Fibroblast of gingiva (primary cell): Measurements from ENCODE around the gene TFDP2.
"Not testable (repeated sequence)": the region's sequence is repeated elsewhere in the genome, so short reads cannot be mapped to it uniquely, and the experiment has no call there.

Experiments used
- DNase-seq: peaks from one replicate; pipeline ENCODE4 v3.0.0-alpha.2; 2011; ENCODE audit warnings: low read depth

The TFDP2 gene

GRCh38 chr3:142148792-142149672, at the start of gene TFDP2:
Gene TFDP2, minus strand, starts transcription at chr3:142149544. Its CDS starts 47,795 bp downstream, at chr3:142101749.
- DNase-seq = peak; percentile 89

- no peak for DNase-seq
Measured at GRCh38 chr3:142188846-142189245, 39.5 kb upstream of the TFDP2 start.

- peak; percentile 34 for DNase-seq
Measured at GRCh38 chr3:142180761-142181362, 31.5 kb upstream of the TFDP2 start.

GRCh38 chr3:142175478-142175877, 26.1 kb upstream of the TFDP2 start:
- no peak for DNase-seq

GRCh38 chr3:142174559-142174958, 25.2 kb upstream of the TFDP2 start:
- no peak for DNase-seq

GRCh38 chr3:142168514-142168913, 19.2 kb upstream of the TFDP2 start:
- DNase-seq = no peak

GRCh38 chr3:142165194-142165593, 15.8 kb upstream of the TFDP2 start:
- no peak for DNase-seq

- no peak for DNase-seq
Measured at GRCh38 chr3:142159083-142159740, 9.9 kb upstream of the TFDP2 start.

GRCh38 chr3:142154186-142154585, 4.8 kb upstream of the TFDP2 start:
- DNase-seq = no peak

GRCh38 chr3:142152384-142152783, 3.0 kb upstream of the TFDP2 start:
- DNase-seq = no peak

- DNase-seq = no peak
Measured at GRCh38 chr3:142151828-142152227, 2.5 kb upstream of the TFDP2 start.

GRCh38 chr3:142151240-142151639, 1.9 kb upstream of the TFDP2 start:
- DNase-seq = no peak

GRCh38 chr3:142150271-142150670, 927 bp upstream of the TFDP2 start:
- no peak for DNase-seq

GRCh38 chr3:142149673-142149992, 289 bp upstream of the TFDP2 start:
- no peak for DNase-seq

GRCh38 chr3:142148044-142148791, 1.1 kb downstream of the TFDP2 start:
- DNase-seq = no peak

GRCh38 chr3:142144587-142144986, 4.8 kb downstream of the TFDP2 start:
- not testable (repeated sequence) for DNase-seq

GRCh38 chr3:142140608-142141285, 8.6 kb downstream of the TFDP2 start:
- not testable (repeated sequence) for DNase-seq

- DNase-seq = not testable (repeated sequence)
Measured at GRCh38 chr3:142137089-142137488, 12.3 kb downstream of the TFDP2 start.

- no peak for DNase-seq
Measured at GRCh38 chr3:142134799-142135325, 14.5 kb downstream of the TFDP2 start.

- DNase-seq = no peak
Measured at GRCh38 chr3:142129516-142130171, 19.7 kb downstream of the TFDP2 start.
